Measurements from ENCODE around the gene ENO2.
A peak's percentile ranks its signal among the peaks of the same experiment; 100 is the strongest.
"Not testable (repeated sequence)": the region's sequence is repeated elsewhere in the genome, so short reads cannot be mapped to it uniquely, and the experiment has no call there.

ENO2 gene

GRCh38 chr12:6873094-6874014, 41.0 kb upstream of the ENO2 start, which contains the start of gene SPSB2:
Gene SPSB2, minus strand, starts transcription at chr12:6873303. Its CDS starts 402 bp downstream, at chr12:6872901.
- POLR2A ChIA-PET (ENCODE audit: low non-redundant PET): interaction anchor here (1.0 to 2.4 kb wide), 2 partner anchors 18 to 52 kb away, joined by 3 to 9 read pairs; no protein-coding TSS in a partner anchor
- TF ChIP-seq CTCF (conservative IDR thresholded peaks at IDR 0.05; ENCODE audit: low read depth): no peak
- CTCF ChIA-PET: interaction anchor here (0.5 to 3.2 kb wide), 18 partner anchors 10 to 823 kb away, joined by 3 to 16 read pairs (median 4); partner anchors contain the start of genes CDCA3 and LRRC23
- DNase-seq (ENCODE audit: low spot score): peak; percentile 92
- peak within 1 kb of the TSS; percentile 84 for H3K27ac ChIP-seq

- H3K27ac ChIP-seq: peak overlapping the region; percentile 84
- DNase-seq (ENCODE audit: low spot score): not testable (repeated sequence)
- POLR2A ChIA-PET (ENCODE audit: low non-redundant PET): interaction anchor here (0.7 kb wide), 1 partner anchor 52 kb away, joined by 3 read pairs; no protein-coding TSS in a partner anchor
Observed at GRCh38 chr12:6874015-6874368, 40.4 kb upstream of the ENO2 start.

GRCh38 chr12:6879824-6880223, 34.6 kb upstream of the ENO2 start:
- CTCF ChIA-PET: not testable (repeated sequence)

More at GRCh38 chr12:6874015-6874368, 40.4 kb upstream of the ENO2 start:
- CTCF ChIA-PET: interaction anchor here (1.0 kb wide), 1 partner anchor 234 kb away, joined by 3 read pairs; no protein-coding TSS in a partner anchor

GRCh38 chr12:6883252-6883651, 31.1 kb upstream of the ENO2 start:
- CTCF ChIA-PET: interaction anchor here (1.0 kb wide), 1 partner anchor 11 kb away, joined by 3 read pairs; the partner anchor contains the start of gene SPSB2
- DNase-seq (ENCODE audit: low spot score): no peak
- no peak overlapping the region for H3K27ac ChIP-seq
- POLR2A ChIA-PET (ENCODE audit: low non-redundant PET): no interaction called here
- no peak for TF ChIP-seq CTCF (conservative IDR thresholded peaks at IDR 0.05; ENCODE audit: low read depth)

More at GRCh38 chr12:6879824-6880223, 34.6 kb upstream of the ENO2 start:
- POLR2A ChIA-PET (ENCODE audit: low non-redundant PET): interaction anchor here (0.6 kb wide), 1 partner anchor 38 kb away, joined by 3 read pairs; no protein-coding TSS in a partner anchor
- DNase-seq (ENCODE audit: low spot score); H3K27ac ChIP-seq: not testable (repeated sequence)

GRCh38 chr12:6883683-6884082, 30.7 kb upstream of the ENO2 start:
- CTCF ChIA-PET: interaction anchor here (1.0 to 1.9 kb wide), 2 partner anchors 11 to 15 kb away, joined by 3 to 6 read pairs; partner anchors contain the start of gene SPSB2
- H3K27ac ChIP-seq: no peak overlapping the region
- TF ChIP-seq CTCF (conservative IDR thresholded peaks at IDR 0.05; ENCODE audit: low read depth): no peak
- POLR2A ChIA-PET (ENCODE audit: low non-redundant PET): no interaction called here
- no peak for DNase-seq (ENCODE audit: low spot score)

GRCh38 chr12:6884539-6884938, 29.8 kb upstream of the ENO2 start:
- no peak for TF ChIP-seq CTCF (conservative IDR thresholded peaks at IDR 0.05; ENCODE audit: low read depth)
- DNase-seq (ENCODE audit: low spot score): no peak
- POLR2A ChIA-PET (ENCODE audit: low non-redundant PET): no interaction called here
- H3K27ac ChIP-seq: no peak overlapping the region
- CTCF ChIA-PET: interaction anchor here (0.6 to 1.9 kb wide), 3 partner anchors 15 to 110 kb away, joined by 3 to 6 read pairs (median 5); no protein-coding TSS in a partner anchor

- CTCF ChIA-PET; DNase-seq (ENCODE audit: low spot score); H3K27ac ChIP-seq; POLR2A ChIA-PET (ENCODE audit: low non-redundant PET): not testable (repeated sequence)
Observed at GRCh38 chr12:6886206-6886999, 28.0 kb upstream of the ENO2 start.
